ENCODE data around the gene CAST. TPM values are rescaled to one million over a fixed set of nuclear protein-coding genes. Genes with fewer than 3 reads are reported as not detected.

CAST gene
- total RNA-seq, 1 experiment from 2014 or later, result 418 TPM

GRCh38 chr5:96726802-96727201, 64.6 kb downstream of the CAST start:
- H3K36me3 Mint-ChIP-seq (ENCODE audit: insufficient read depth, unreplicated experiment), result peaks cover 62% of the 10 kb centered on the region
- H3K27me3 Mint-ChIP-seq (ENCODE audit: insufficient read depth, unreplicated experiment), result no peaks in the 10 kb centered on the region
- H3K27ac Mint-ChIP-seq (ENCODE audit: unreplicated experiment), result no peak overlapping the region
- no peaks in the 10 kb centered on the region for H3K4me1 ChIP-seq
- H3K9me3 Mint-ChIP-seq (ENCODE audit: unreplicated experiment), result no peaks in the 10 kb centered on the region
- intact Hi-C loops (cut with micrococcal nuclease; ENCODE audit: unreplicated experiment), result no loop called here
- POLR2A ChIA-PET, result no interaction called here
- CTCF ChIA-PET, result no interaction called here
- H3K4me3 ChIP-seq (ENCODE audit: low read depth, low read length), result no peak overlapping the region
- no peak for DNase-seq
- TF ChIP-seq CTCF (IDR thresholded peaks at IDR 0.05; ENCODE audit: insufficient read depth in 1 of 2, low read depth in 1 of 2, low read length in 1 of 2, severe bottlenecking in 1 of 2, unreplicated experiment in 1 of 2), result no peak
- BruUV-seq (replicated peaks), result no TSS peak
- H3K4me1 Mint-ChIP-seq (ENCODE audit: low read depth, unreplicated experiment), result no peaks in the 10 kb centered on the region
- H3K36me3 ChIP-seq (ENCODE audit: control insufficient read depth, insufficient read depth, low read length), result peaks cover 3% of the 10 kb centered on the region
- no peaks in the 10 kb centered on the region for H3K27me3 ChIP-seq (replicated peaks; ENCODE audit: control insufficient read depth, insufficient read depth, low read length)
- no peak overlapping the region for H3K4me3 Mint-ChIP-seq (ENCODE audit: unreplicated experiment)
- no peaks in the 10 kb centered on the region for H3K9me3 ChIP-seq

GRCh38 chr5:96729156-96729555, 67.0 kb downstream of the CAST start:
- no peaks in the 10 kb centered on the region for H3K9me3 ChIP-seq
- POLR2A ChIA-PET, result no interaction called here
- no peak overlapping the region for H3K27ac Mint-ChIP-seq (ENCODE audit: unreplicated experiment)

GRCh38 chr5:96730586-96730985, 68.4 kb downstream of the CAST start:
- Mint-ChIP-seq H3K4me1 (ENCODE audit: low read depth, unreplicated experiment) (peaks cover 19% of the 10 kb centered on the region), H3K36me3 (ENCODE audit: insufficient read depth, unreplicated experiment) (peaks cover 65% of the 10 kb centered on the region), H3K27me3 (ENCODE audit: insufficient read depth, unreplicated experiment) (no peaks in the 10 kb centered on the region), H3K9me3 (ENCODE audit: unreplicated experiment) (no peaks in the 10 kb centered on the region), H3K4me3 (ENCODE audit: unreplicated experiment) (no peak overlapping the region), H3K27ac (ENCODE audit: unreplicated experiment) (no peak overlapping the region)
- no peak for DNase-seq
- TF ChIP-seq CTCF (IDR thresholded peaks at IDR 0.05; ENCODE audit: insufficient read depth in 1 of 2, low read depth in 1 of 2, low read length in 1 of 2, severe bottlenecking in 1 of 2, unreplicated experiment in 1 of 2), result no peak
- Histone ChIP-seq H3K36me3 (ENCODE audit: control insufficient read depth, insufficient read depth, low read length) (peaks cover 3% of the 10 kb centered on the region), H3K4me1 (peaks cover 18% of the 10 kb centered on the region), H3K4me3 (ENCODE audit: low read depth, low read length) (no peak overlapping the region), H3K9me3 (no peaks in the 10 kb centered on the region), H3K27me3 (replicated peaks; ENCODE audit: control insufficient read depth, insufficient read depth, low read length) (no peaks in the 10 kb centered on the region)
- BruUV-seq (replicated peaks), result no TSS peak
- POLR2A ChIA-PET, result no interaction called here
- intact Hi-C loops (cut with micrococcal nuclease; ENCODE audit: unreplicated experiment), result no loop called here
- CTCF ChIA-PET, result no interaction called here

More at GRCh38 chr5:96729156-96729555, 67.0 kb downstream of the CAST start:
- Mint-ChIP-seq H3K36me3 (ENCODE audit: insufficient read depth, unreplicated experiment) (peaks cover 63% of the 10 kb centered on the region), H3K4me1 (ENCODE audit: low read depth, unreplicated experiment) (peaks cover 6% of the 10 kb centered on the region), H3K4me3 (ENCODE audit: unreplicated experiment) (no peak overlapping the region), H3K9me3 (ENCODE audit: unreplicated experiment) (no peaks in the 10 kb centered on the region), H3K27me3 (ENCODE audit: insufficient read depth, unreplicated experiment) (no peaks in the 10 kb centered on the region)
- H3K4me3 ChIP-seq (ENCODE audit: low read depth, low read length), result no peak overlapping the region
- no peak for DNase-seq
- no peaks in the 10 kb centered on the region for H3K27me3 ChIP-seq (replicated peaks; ENCODE audit: control insufficient read depth, insufficient read depth, low read length)
- intact Hi-C loops (cut with micrococcal nuclease; ENCODE audit: unreplicated experiment), result loop anchor here (1.0 kb wide), 1 partner anchor 115 kb away; no protein-coding TSS in a partner anchor
- TF ChIP-seq CTCF (IDR thresholded peaks at IDR 0.05; ENCODE audit: insufficient read depth in 1 of 2, low read depth in 1 of 2, low read length in 1 of 2, severe bottlenecking in 1 of 2, unreplicated experiment in 1 of 2), result peak in 1 of 2 experiments; percentile 24
- CTCF ChIA-PET, result no interaction called here
- H3K4me1 ChIP-seq, result peaks cover 12% of the 10 kb centered on the region
- peaks cover 3% of the 10 kb centered on the region for H3K36me3 ChIP-seq (ENCODE audit: control insufficient read depth, insufficient read depth, low read length)
- BruUV-seq (replicated peaks), result no TSS peak

All from Caco-2 (cell line).